ENCODE measurements around the gene SMG6. TPM values are rescaled to one million over a fixed set of nuclear protein-coding genes. Genes with fewer than 3 reads are reported as not detected.
A peak's percentile ranks its signal among the peaks of the same experiment; 100 is the strongest.

SMG6 gene
- total RNA-seq, 2 experiments from 2014 or later, result 39.3 to 39.7 TPM

GRCh38 chr17:2087597-2088211 is 215.9 kb downstream of the SMG6 start:
- intact Hi-C loops (cut with DNase I, micrococcal nuclease), result no loop called here
- H3K4me1 Mint-ChIP-seq (ENCODE audit: low read depth), result peaks cover 50% of the 10 kb centered on the region
- POLR2A ChIA-PET, result no interaction called here
- DNase-seq (peak in 7 of 14 experiments; percentile 11 to 79 (median 37)), ATAC-seq (ENCODE audit: poor library complexity) (peak; percentile 21)
- Histone ChIP-seq H3K4me1 (ENCODE audit: insufficient read depth, low read length) (peaks cover 65% of the 10 kb centered on the region), H3K4me3 (ENCODE audit: low read length) (no peak overlapping the region), H3K27ac (ENCODE audit: low read depth in 1 of 2, low read length in 2 of 2) (no peak overlapping the region), H3K9me3 (ENCODE audit: control insufficient read depth in 1 of 2, insufficient read depth in 1 of 2, low read length in 2 of 2) (no peaks in the 10 kb centered on the region), H3K27me3 (ENCODE audit: control insufficient read depth in 1 of 2, insufficient read depth in 2 of 2, low read length in 2 of 2) (no peaks in the 10 kb centered on the region), H3K36me3 (ENCODE audit: insufficient read depth, low read length) (peaks cover 30% of the 10 kb centered on the region)
- H3K4me3 Mint-ChIP-seq, result peak overlapping the region; percentile 76
- no peaks in the 10 kb centered on the region for H3K9me3 Mint-ChIP-seq
- peak overlapping the region; percentile 72 for H3K27ac Mint-ChIP-seq
- TF ChIP-seq CTCF (IDR thresholded peaks at IDR 0.05), result no peak
- H3K27me3 Mint-ChIP-seq, result no peaks in the 10 kb centered on the region
- CTCF ChIA-PET, result interaction anchor here (1.0 to 3.8 kb wide), 3 partner anchors 29 to 157 kb away, joined by 4 to 15 read pairs (median 5); partner anchors contain the start of gene HIC1
- H3K36me3 Mint-ChIP-seq (ENCODE audit: low read depth), result peaks cover 54% of the 10 kb centered on the region

GRCh38 chr17:2086306-2086705 is 217.3 kb downstream of the SMG6 start:
- Mint-ChIP-seq H3K9me3 (no peaks in the 10 kb centered on the region), H3K4me1 (ENCODE audit: low read depth) (peaks cover 41% of the 10 kb centered on the region), H3K36me3 (ENCODE audit: low read depth) (peaks cover 62% of the 10 kb centered on the region), H3K4me3 (no peak overlapping the region), H3K27ac (no peak overlapping the region), H3K27me3 (no peaks in the 10 kb centered on the region)
- ATAC-seq (ENCODE audit: poor library complexity), result no peak
- TF ChIP-seq CTCF (IDR thresholded peaks at IDR 0.05), result no peak
- H3K27ac ChIP-seq (ENCODE audit: low read depth in 1 of 2, low read length in 2 of 2), result no peak overlapping the region
- CTCF ChIA-PET, result no interaction called here
- H3K36me3 ChIP-seq (ENCODE audit: insufficient read depth, low read length), result peaks cover 43% of the 10 kb centered on the region
- H3K9me3 ChIP-seq (ENCODE audit: control insufficient read depth in 1 of 2, insufficient read depth in 1 of 2, low read length in 2 of 2), result no peaks in the 10 kb centered on the region
- intact Hi-C loops (cut with DNase I, micrococcal nuclease), result no loop called here
- POLR2A ChIA-PET, result no interaction called here
- no peaks in the 10 kb centered on the region for H3K27me3 ChIP-seq (ENCODE audit: control insufficient read depth in 1 of 2, insufficient read depth in 2 of 2, low read length in 2 of 2)
- H3K4me3 ChIP-seq (ENCODE audit: low read length), result no peak overlapping the region
- peaks cover 69% of the 10 kb centered on the region for H3K4me1 ChIP-seq (ENCODE audit: insufficient read depth, low read length)
- DNase-seq, result no peak

DNA sequence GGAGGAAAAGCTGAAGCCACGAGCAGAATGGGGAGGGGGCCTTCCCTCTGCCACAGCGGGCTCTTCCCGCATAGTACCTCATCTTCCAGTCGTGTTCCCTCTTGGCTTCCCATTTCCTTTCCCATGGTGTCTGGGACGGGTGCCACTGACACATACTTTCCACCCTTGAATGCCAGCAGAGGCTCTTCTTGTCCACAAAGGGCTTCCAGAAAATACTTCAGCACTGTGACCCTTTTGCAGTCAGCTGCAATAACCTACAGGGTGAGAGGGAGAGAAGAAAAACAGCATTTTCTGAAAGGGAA is 218.0 kb downstream of the SMG6 start:
- no peak for ATAC-seq (ENCODE audit: poor library complexity)
- H3K9me3 Mint-ChIP-seq, result no peaks in the 10 kb centered on the region
- no peaks in the 10 kb centered on the region for H3K27me3 ChIP-seq (ENCODE audit: control insufficient read depth in 1 of 2, insufficient read depth in 2 of 2, low read length in 2 of 2)
- peaks cover 68% of the 10 kb centered on the region for H3K36me3 Mint-ChIP-seq (ENCODE audit: low read depth)
- no peaks in the 10 kb centered on the region for H3K27me3 Mint-ChIP-seq
- no peak overlapping the region for H3K4me3 ChIP-seq (ENCODE audit: low read length)
- POLR2A ChIA-PET, result no interaction called here
- peaks cover 62% of the 10 kb centered on the region for H3K4me1 ChIP-seq (ENCODE audit: insufficient read depth, low read length)
- H3K36me3 ChIP-seq (ENCODE audit: insufficient read depth, low read length), result peaks cover 49% of the 10 kb centered on the region
- DNase-seq, result no peak
- intact Hi-C loops (cut with DNase I, micrococcal nuclease), result no loop called here
- no peak overlapping the region for H3K4me3 Mint-ChIP-seq
- H3K9me3 ChIP-seq (ENCODE audit: control insufficient read depth in 1 of 2, insufficient read depth in 1 of 2, low read length in 2 of 2), result no peaks in the 10 kb centered on the region
- no peak for TF ChIP-seq CTCF (IDR thresholded peaks at IDR 0.05)
- H3K27ac Mint-ChIP-seq, result no peak overlapping the region
- H3K4me1 Mint-ChIP-seq (ENCODE audit: low read depth), result peaks cover 34% of the 10 kb centered on the region
- no peak overlapping the region for H3K27ac ChIP-seq (ENCODE audit: low read depth in 1 of 2, low read length in 2 of 2)
- CTCF ChIA-PET, result no interaction called here

All from CD4-positive, alpha-beta T cell (primary cell).